ENCODE data around the gene SCLY.

The SCLY gene

DNA sequence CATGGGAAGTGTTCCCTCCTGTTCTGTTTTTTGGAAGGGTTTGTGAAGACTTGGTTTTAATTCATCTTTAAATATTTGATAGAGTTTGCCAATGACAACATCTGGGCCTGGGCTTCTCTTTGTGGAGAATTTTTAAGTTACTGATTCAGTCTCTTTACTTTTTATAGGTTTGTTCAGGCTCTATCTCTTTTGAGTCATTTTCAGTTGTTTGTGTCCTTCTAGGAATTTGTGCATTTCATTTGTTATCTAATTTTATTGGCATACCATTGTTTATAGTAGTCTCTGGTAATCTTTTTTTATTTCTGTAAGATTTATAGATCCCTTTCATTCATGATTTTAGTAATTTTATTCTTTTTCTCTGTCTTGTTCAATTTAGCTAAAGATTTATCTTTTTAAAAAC, 14.6 kb downstream of the SCLY start:
- H3K27me3 Mint-ChIP-seq (ENCODE audit: low read depth, poor library complexity): no peaks in the 10 kb centered on the region
- TF ChIP-seq, protein P1, sequence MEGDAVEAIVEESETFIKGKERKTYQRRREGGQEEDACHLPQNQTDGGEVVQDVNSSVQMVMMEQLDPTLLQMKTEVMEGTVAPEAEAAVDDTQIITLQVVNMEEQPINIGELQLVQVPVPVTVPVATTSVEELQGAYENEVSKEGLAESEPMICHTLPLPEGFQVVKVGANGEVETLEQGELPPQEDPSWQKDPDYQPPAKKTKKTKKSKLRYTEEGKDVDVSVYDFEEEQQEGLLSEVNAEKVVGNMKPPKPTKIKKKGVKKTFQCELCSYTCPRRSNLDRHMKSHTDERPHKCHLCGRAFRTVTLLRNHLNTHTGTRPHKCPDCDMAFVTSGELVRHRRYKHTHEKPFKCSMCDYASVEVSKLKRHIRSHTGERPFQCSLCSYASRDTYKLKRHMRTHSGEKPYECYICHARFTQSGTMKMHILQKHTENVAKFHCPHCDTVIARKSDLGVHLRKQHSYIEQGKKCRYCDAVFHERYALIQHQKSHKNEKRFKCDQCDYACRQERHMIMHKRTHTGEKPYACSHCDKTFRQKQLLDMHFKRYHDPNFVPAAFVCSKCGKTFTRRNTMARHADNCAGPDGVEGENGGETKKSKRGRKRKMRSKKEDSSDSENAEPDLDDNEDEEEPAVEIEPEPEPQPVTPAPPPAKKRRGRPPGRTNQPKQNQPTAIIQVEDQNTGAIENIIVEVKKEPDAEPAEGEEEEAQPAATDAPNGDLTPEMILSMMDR (IDR thresholded peaks at IDR 0.05): no peak
- H3K4me1 Mint-ChIP-seq: peaks cover 6% of the 10 kb centered on the region
- H3K4me3 Mint-ChIP-seq: no peak overlapping the region
- peaks cover 99% of the 10 kb centered on the region for H3K36me3 Mint-ChIP-seq (ENCODE audit: low read depth)
- no peak for DNase-seq
- no peak overlapping the region for H3K27ac Mint-ChIP-seq
- peaks cover 19% of the 10 kb centered on the region for H3K9me3 Mint-ChIP-seq

DNA sequence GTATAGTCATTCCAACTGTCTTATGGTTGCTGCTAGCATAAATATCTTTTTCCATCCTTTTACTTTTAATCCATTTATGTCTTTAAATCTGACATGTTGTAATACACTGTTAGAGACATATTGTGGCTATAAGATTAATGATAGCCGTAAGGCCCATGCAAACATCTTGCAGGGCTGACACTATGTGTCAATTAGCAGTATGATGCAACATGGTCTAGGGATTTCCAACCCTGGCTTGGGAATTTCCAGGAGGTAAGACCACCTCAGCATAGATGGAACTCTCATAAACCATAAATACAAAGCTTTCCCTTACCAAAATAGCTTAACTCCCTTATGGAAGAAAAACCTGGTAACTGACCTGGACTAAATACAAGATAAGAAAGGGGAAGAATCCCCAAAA, 16.5 kb downstream of the SCLY start:
- Mint-ChIP-seq H3K4me1 (peaks cover 6% of the 10 kb centered on the region), H3K27me3 (ENCODE audit: low read depth, poor library complexity) (no peaks in the 10 kb centered on the region), H3K36me3 (ENCODE audit: low read depth) (peaks cover 100% of the 10 kb centered on the region), H3K4me3 (no peak overlapping the region), H3K9me3 (peaks cover 21% of the 10 kb centered on the region), H3K27ac (peak overlapping the region; percentile 9)
- TF ChIP-seq, protein P1 (IDR thresholded peaks at IDR 0.05): no peak
- DNase-seq: no peak

DNA sequence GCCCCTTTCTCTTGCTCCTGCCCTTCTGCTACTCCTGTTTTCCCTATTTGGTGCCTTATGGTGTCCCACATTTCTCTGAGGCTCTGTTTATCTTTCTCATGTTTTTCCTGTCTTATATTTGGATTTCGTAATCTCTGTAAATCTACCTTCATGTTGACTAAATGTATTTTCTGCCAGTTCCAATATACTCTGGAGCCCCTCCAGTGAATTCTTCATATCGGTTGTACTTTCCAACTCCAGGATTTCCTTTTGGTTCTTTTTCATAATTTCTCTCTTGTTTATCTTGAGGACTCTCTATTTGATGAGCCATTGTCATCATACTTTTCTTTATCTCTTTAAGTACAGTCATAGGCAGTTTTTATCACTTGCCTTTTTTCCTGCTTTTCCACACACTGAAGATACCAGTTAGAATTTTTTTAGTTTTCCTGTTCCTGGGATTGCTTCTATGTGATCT, 19.1 kb downstream of the SCLY start:
- no peak for DNase-seq
- Mint-ChIP-seq H3K9me3 (peaks cover 14% of the 10 kb centered on the region), H3K36me3 (ENCODE audit: low read depth) (peaks cover 96% of the 10 kb centered on the region), H3K4me1 (peaks cover 6% of the 10 kb centered on the region), H3K4me3 (no peak overlapping the region), H3K27me3 (ENCODE audit: low read depth, poor library complexity) (no peaks in the 10 kb centered on the region), H3K27ac (no peak overlapping the region)
- TF ChIP-seq, protein P1 (IDR thresholded peaks at IDR 0.05): no peak

DNA sequence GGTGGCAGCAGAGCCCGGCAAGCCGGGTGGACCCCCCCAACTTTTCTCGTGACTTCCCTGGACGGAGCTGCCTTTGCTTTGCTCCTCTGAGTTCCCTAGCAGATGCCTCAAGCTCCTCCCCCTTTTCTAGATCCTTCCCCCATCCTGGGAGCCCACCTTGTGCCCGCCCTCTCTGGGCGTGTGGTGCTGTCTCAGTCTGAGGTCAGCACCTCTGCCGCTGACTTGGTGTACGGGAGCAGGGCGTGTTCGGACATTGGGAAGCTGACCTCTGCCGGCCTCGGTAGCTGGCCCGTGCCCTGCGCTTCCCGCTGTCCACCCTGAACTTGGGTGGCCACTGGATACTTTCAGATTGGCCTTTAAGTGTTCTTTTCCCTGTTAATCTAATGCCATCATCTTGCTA, 19.7 kb downstream of the SCLY start:
- TF ChIP-seq, protein P1 (IDR thresholded peaks at IDR 0.05): no peak
- Mint-ChIP-seq H3K36me3 (ENCODE audit: low read depth) (peaks cover 95% of the 10 kb centered on the region), H3K4me3 (no peak overlapping the region), H3K27ac (no peak overlapping the region), H3K27me3 (ENCODE audit: low read depth, poor library complexity) (no peaks in the 10 kb centered on the region), H3K4me1 (peaks cover 6% of the 10 kb centered on the region), H3K9me3 (peaks cover 14% of the 10 kb centered on the region)
- no peak for DNase-seq

DNA sequence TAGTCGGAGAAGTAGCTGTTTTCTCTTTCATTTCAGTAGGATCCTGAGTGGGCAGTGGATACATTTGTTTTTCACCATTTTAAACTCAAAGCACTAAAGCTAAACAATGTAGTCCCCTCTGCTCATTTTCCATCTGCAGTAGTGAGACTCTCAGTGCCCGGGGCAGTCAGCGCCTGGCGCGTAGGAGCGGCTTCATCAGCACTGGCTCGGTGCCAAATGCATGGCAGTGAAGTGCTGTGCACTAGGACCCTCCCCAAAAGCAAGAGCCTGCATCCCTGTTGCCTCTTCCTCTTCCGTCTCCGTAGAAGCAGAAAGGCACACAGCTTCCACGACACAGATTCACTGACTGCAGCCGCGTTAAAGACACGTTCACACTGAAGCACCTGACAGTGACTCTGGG, 20.3 kb downstream of the SCLY start:
- Mint-ChIP-seq H3K36me3 (ENCODE audit: low read depth) (peaks cover 95% of the 10 kb centered on the region), H3K4me3 (no peak overlapping the region), H3K4me1 (peaks cover 6% of the 10 kb centered on the region), H3K27ac (no peak overlapping the region), H3K9me3 (peaks cover 14% of the 10 kb centered on the region), H3K27me3 (ENCODE audit: low read depth, poor library complexity) (no peaks in the 10 kb centered on the region)
- TF ChIP-seq, protein P1 (IDR thresholded peaks at IDR 0.05): no peak
- DNase-seq: no peak

DNA sequence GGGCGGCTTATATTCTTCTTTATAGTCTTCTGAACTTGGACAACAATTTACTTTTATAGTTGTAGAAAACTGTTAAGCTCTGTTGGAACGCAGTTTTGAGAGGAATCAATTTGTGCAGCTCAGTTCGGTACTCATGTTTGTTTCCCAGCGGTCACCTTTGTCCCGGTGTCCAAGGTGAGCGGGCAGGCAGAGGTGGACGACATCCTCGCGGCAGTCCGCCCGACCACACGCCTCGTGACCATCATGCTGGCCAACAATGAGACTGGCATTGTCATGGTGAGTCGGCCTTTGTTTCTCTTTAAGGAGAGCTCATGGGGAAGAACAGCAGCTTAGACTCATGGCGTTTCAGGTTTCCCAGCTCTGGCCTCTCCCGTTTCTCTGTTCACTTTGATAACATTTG, 20.8 kb downstream of the SCLY start:
- Mint-ChIP-seq H3K9me3 (peaks cover 14% of the 10 kb centered on the region), H3K4me1 (peaks cover 6% of the 10 kb centered on the region), H3K27me3 (ENCODE audit: low read depth, poor library complexity) (no peaks in the 10 kb centered on the region), H3K36me3 (ENCODE audit: low read depth) (peaks cover 94% of the 10 kb centered on the region), H3K27ac (no peak overlapping the region), H3K4me3 (no peak overlapping the region)
- TF ChIP-seq, protein P1 (IDR thresholded peaks at IDR 0.05): no peak
- no peak for DNase-seq

All from nephron progenitor cell (in vitro differentiated cells).